Ecto neural progenitor cell (in vitro differentiated cells): Measurements from ENCODE around the gene ARL16.
A peak's percentile ranks its signal among the peaks of the same experiment; 100 is the strongest.

ENCODE experiments used
- DNase-seq: peaks from one replicate; pipeline ENCODE4 v3.0.0-alpha.2; 2018; ENCODE audit warnings: low spot score

The ARL16 gene

DNA sequence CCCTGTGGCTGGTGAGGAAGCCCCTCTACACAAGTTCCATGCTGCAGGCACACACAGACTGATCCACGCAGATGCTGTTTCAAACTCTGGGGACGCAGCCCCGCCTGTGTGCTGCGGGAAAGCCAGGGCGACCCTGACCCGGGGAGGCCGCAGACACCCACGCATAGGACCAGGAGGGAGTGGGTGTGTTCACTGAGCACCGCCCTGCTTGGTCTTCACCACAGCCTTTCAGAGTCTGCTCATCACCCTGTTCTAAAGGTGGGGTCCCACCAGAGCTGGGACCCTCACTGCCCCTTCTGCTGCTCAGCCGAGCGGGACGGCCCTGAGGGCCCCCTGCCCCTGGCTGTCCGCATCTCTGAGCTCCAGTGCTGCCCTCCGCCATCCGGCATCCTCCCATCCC lies 39.1 kb downstream of the ARL16 start:
- no peak for DNase-seq

DNA sequence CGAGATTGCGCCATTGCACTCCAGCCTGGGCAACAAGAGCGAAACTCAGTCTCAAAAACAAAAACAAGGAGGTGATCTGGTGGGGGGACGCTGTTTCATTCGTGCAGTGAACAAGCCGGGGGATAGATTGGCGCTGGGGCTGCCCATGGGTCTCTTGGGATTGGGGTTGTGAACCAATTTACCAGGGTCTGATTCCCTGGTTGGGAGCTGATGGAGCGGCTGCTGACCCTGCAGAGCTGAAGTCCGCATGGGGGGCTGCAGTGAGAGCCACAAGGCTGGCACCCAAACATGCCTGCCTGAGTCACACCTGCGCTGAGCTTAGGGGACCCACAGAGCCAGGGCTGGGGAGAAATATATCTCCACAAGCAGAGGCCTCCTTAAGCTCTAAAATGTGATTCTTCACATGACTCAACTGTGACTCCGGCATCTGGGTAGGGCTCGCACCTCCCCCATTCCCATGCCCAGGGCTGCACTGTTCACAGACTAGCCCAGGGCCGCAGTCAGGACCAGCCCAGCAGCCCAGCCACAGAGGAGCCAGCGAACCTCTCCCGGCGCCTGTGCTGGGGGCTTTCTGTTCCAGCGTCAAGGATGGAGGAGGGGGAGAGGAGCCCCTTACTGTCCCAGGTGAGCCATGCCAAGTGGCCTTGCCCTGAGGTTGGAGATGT lies 41.6 kb downstream of the ARL16 start:
- peak; percentile 53 for DNase-seq

DNA sequence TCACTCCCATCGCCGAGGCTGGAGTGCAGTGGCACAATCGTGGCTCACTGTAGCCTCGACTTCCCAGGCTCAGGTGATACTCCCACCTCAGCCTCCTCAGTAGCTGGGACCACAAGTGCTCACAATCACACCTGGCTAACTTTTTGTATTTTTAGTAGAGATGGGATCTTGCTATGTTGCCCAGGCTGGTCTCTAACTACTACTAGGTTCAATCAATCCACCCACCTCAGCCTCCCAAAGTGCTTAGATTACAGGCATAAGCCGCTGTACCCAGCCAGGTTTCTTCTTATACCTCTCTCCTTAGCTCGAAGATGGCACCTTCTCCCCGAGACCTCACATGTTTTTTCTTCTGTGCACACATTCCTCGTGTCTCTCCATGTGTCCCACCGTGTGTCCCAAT lies 43.6 kb downstream of the ARL16 start:
- no peak for DNase-seq

DNA sequence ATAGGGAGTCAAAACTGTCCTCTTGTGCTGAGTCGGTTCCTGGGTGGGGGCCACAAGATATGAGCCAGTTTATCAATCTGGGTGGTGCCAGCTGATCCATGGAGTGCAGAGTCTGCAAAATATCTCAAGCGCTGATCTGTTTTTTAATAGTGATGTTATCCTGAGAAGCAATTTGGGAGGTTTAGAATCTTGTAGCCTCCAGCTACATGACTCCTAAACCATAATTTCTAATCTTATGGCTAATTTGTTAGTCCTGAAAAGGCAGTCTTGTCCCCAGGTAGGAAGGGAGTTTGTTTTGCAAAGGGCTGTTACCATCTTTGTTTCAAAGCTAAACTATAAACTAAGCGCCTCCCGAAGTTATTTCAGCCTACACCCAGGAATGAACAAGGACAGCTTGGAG lies 44.9 kb downstream of the ARL16 start:
- no peak for DNase-seq

DNA sequence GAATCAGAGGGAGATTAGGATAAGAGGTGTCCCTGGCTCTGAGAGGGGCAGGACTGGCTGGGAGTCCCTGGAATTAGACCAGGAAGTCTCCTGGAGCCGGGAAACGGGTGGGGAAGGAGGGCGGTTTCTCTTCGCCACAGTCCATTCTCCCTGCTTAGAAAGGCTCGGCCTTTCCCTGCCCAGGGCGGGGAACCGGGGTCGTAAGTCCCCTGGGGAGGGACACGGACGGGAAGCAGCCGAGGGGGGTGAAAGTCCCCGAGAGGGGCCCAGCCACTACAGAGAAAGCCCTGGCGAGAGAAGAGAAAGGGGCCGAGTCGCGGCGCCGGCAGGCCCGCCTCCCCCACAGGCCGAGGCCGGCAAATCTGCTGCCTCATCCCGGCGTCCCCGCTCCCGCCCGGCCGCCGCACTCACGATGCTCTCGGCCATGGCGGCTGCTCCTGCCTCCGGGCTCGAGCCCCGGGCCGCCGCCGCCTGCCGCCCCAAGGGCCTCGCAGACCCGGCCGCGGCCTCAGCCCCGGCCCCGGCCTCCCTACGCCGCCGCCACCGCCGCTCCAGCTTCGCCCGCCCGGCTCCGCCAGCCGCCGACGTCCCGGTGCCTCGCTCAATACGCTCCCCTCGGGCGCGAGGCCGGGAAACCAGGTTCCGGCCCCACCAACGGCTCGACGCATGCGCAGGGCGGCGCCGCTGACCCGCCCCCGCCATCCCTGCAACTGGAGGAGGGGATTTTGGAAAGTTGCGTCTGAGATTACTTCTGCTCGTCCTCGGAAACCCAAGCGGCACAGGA lies 46.9 kb downstream of the ARL16 start, which contains the start of the genes NPLOC4 and TSPAN10:
NPLOC4 (minus strand) TSS at position 608 of the 784 bp plus-strand sequence; CDS start at position 426, 182 bp downstream.
TSPAN10 (plus strand) TSS at position 692 of the 784 bp plus-strand sequence. CDS start 5,217 bp downstream, outside the sequence.
- DNase-seq, result peak; percentile 98

DNA sequence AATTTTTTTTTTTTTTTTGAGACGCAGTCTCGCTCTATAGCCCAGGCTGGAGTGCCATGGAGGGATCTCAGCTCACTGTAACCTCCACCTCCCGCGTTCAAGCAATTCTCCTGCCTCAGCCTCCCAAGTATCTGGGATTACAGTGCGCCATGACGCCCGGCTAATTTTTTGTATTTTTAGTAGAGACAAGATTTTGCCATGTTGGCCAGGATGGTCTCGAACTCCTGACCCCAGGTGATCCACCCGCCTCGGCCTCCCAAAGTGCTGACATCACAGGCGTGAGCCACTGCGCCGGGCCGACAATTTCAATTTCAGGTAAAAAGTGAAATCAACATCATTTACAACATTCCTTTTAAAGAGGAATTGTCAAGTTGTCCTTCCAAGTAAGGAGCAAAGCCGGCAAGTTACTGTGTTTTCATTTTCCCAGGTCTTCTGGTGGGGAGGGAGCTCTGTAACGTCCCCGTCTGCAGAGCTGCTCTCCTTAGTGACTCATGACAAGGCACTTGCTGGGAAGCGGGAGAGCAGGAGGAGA lies 47.6 kb downstream of the ARL16 start:
- no peak for DNase-seq

DNA sequence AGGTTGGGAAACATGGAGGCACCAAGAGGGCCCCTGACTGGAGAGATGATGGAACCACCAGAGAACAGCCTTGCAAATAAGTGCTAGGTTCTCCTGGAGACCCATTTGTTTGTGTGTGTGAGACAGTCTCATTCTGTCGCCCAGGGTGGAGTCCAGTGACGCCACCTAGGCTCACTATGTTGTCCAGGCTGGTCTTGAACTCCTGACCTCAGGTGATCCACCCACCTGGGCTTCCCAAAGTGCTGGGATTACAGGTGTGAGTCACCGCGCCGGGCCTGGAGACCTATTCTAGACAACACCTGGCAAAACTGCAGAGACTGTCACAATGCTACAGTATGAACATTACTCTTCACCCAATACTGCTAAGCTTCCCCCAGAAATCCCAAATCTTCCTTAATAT lies 48.2 kb downstream of the ARL16 start:
- DNase-seq, result no peak

DNA sequence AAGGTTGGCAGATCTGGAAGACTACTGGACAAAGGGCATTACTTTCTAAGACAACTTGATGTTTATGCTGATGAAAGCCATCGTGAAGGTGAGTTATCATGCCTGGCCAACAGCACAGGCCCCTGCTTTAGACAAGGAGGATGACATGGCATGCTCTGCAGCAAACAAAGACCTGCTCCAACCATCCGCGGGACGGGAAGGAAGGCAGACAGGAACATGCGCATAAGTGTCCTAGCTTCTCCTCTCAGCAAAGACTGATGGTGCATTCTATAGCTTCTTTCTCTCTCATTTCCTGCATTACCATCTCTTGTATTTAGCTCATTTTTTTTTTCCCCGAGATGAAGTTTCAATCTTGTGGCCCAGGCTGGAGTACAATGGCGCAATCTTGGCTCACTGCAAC lies 52.1 kb downstream of the ARL16 start:
- no peak for DNase-seq
